Fibroblast of lung (primary cell): ENCODE data around the gene ABCA9. TPM values are rescaled to one million over a fixed set of nuclear protein-coding genes. Genes with fewer than 3 reads are reported as not detected.
A peak's percentile ranks its signal among the peaks of the same experiment; 100 is the strongest.
"Not testable (repeated sequence)": the region's sequence is repeated elsewhere in the genome, so short reads cannot be mapped to it uniquely, and the experiment has no call there.

Experiments
- DNase-seq, 2 donors: peaks; one replicate each; pipeline versions ENCODE4 v3.0.0 to v3.0.0-alpha.2; 2010; ENCODE audit warnings: low read depth in 2 of 2
- H2AFZ ChIP-seq: 2 replicates; pipeline ENCODE4 v1.5.1; 2012; ENCODE audit warnings: low read length, control low read depth, inconsistent platforms
- H3K27ac ChIP-seq: 2 replicates; pipeline ENCODE4 v1.5.1; 2011; ENCODE audit warnings: low read length, control low read depth; ENCODE audit not compliant: insufficient read depth
- H3K27me3 ChIP-seq: 2 replicates; pipeline ENCODE4 v1.5.1; 2011; ENCODE audit warnings: mild to moderate bottlenecking, low read length; ENCODE audit not compliant: control insufficient read depth, insufficient read depth
- H3K36me3 ChIP-seq: 2 replicates; pipeline ENCODE4 v1.5.1; 2011; ENCODE audit warnings: low read length; ENCODE audit not compliant: control insufficient read depth, insufficient read depth
- H3K4me1 ChIP-seq: 2 replicates; pipeline ENCODE4 v1.5.1; 2011; ENCODE audit warnings: low read length; ENCODE audit not compliant: control insufficient read depth, insufficient read depth; ENCODE audit errors: extremely low read depth
- H3K4me2 ChIP-seq: 2 replicates; pipeline ENCODE4 v1.5.1; 2011; ENCODE audit warnings: low read length, control low read depth; ENCODE audit not compliant: insufficient read depth; ENCODE audit errors: extremely low read depth
- H3K4me3 ChIP-seq, 4 experiments: fragments of 200-600 bp in 1 of 4; sonication (generic) in 1 of 4; replicated peaks in 1 of 4; 2 replicates each; pipeline ENCODE4 v1.5.1; 2011 to 2016; ENCODE audit warnings: low read length in 4 of 4, low read depth in 3 of 4, mild to moderate bottlenecking in 3 of 4, control low read depth in 2 of 4, inconsistent platforms in 1 of 4, mixed read lengths in 1 of 4; ENCODE audit not compliant: insufficient read depth in 1 of 4; ENCODE audit errors: control extremely low read depth in 1 of 4
- H3K79me2 ChIP-seq: 2 replicates; pipeline ENCODE4 v1.5.1; 2012; ENCODE audit warnings: mild to moderate bottlenecking, low read length, inconsistent platforms; ENCODE audit not compliant: control insufficient read depth, insufficient read depth
- H3K9ac ChIP-seq: 2 replicates; pipeline ENCODE4 v1.5.1; 2011; ENCODE audit warnings: mild to moderate bottlenecking, low read length, control low read depth; ENCODE audit not compliant: insufficient read depth
- H3K9me3 ChIP-seq: 2 replicates; pipeline ENCODE4 v1.5.1; 2012; ENCODE audit warnings: low read depth, low read length; ENCODE audit not compliant: control insufficient read depth, insufficient read depth
- H4K20me1 ChIP-seq: 2 replicates; pipeline ENCODE4 v1.5.1; 2011; ENCODE audit warnings: low read length; ENCODE audit not compliant: control insufficient read depth, insufficient read depth; ENCODE audit errors: extremely low read depth
- CTCF ChIP-seq, 2 donors: IDR thresholded peaks in 1 of 2; conservative IDR thresholded peaks in 1 of 2; 1 replicate in 1 of 2; 2 replicates in 1 of 2; pipeline ENCODE4 v1.5.1; 2011 to 2012; ENCODE audit warnings: low read length in 2 of 2, control low read depth in 1 of 2, inconsistent platforms in 1 of 2, low read depth in 1 of 2, mild to moderate bottlenecking in 1 of 2
- EZH2 ChIP-seq: IDR thresholded peaks from 2 replicates; pipeline ENCODE4 v1.5.1; 2012; ENCODE audit warnings: low read length, control low read depth, mild to moderate bottlenecking; ENCODE audit errors: missing control alignments
- polyA plus RNA-seq, 2 donors: library from polyadenylated mRNA; depleted of rRNA in 1 of 2; stranded (reverse) in 1 of 2; unstranded in 1 of 2; fragments of >200 nt; gene quantifications; 2 replicates each; pipeline ENCODE4 v1.2.1, GENCODE V29; 2011 to 2012; ENCODE audit warnings: missing spikeins in 1 of 2
- total RNA-seq: library from RNA; depleted of rRNA; stranded (reverse); fragments of >200 nt; gene quantifications from 2 replicates; pipeline ENCODE4 v1.2.1, GENCODE V29; 2014

Gene ABCA9
- total and polyA plus RNA-seq, 2 donors (not counting 1 experiment from before 2014, with no cell fraction given) = 1.6 to 3.1 TPM

- Histone ChIP-seq H3K9me3 (no peaks in the 10 kb centered on the region), H3K4me2 (no peak overlapping the region), H3K36me3 (no peaks in the 10 kb centered on the region), H3K27me3 (no peaks in the 10 kb centered on the region), H4K20me1 (no peaks in the 10 kb centered on the region), H2AFZ (no peak overlapping the region), H3K27ac (no peak overlapping the region), H3K79me2 (no peaks in the 10 kb centered on the region), H3K9ac (no peak overlapping the region), H3K4me1 (no peaks in the 10 kb centered on the region), H3K4me3 (no peak overlapping the region)
- TF ChIP-seq CTCF (conservative IDR thresholded peaks at IDR 0.05 in 1 of 2, IDR thresholded peaks at IDR 0.05 in 1 of 2; ENCODE audit: low read depth in 1 of 2, low read length in 2 of 2) (no peak), EZH2 (no peak)
- no peak for DNase-seq
These were observed 18.1 kb upstream of the ABCA9 start for GRCh38 chr17:69078864-69079263.

- Histone ChIP-seq H3K27ac (no peak overlapping the region), H3K4me2 (no peak overlapping the region), H3K9ac (no peak overlapping the region), H3K36me3 (no peaks in the 10 kb centered on the region), H3K27me3 (no peaks in the 10 kb centered on the region), H3K79me2 (no peaks in the 10 kb centered on the region), H3K9me3 (no peaks in the 10 kb centered on the region), H2AFZ (no peak overlapping the region), H4K20me1 (no peaks in the 10 kb centered on the region), H3K4me1 (no peaks in the 10 kb centered on the region), H3K4me3 (no peak overlapping the region)
- peak in 1 of 2 donors; percentile 42 for DNase-seq
- no peak for TF ChIP-seq CTCF (conservative IDR thresholded peaks at IDR 0.05 in 1 of 2, IDR thresholded peaks at IDR 0.05 in 1 of 2; ENCODE audit: low read depth in 1 of 2, low read length in 2 of 2)
- TF ChIP-seq EZH2 = no peak
These were observed 15.1 kb upstream of the ABCA9 start for GRCh38 chr17:69075823-69076222.

GRCh38 chr17:69073392-69073791 is 12.7 kb upstream of the ABCA9 start:
- not testable (repeated sequence) for H3K9ac ChIP-seq, H3K27me3 ChIP-seq, H3K4me1 ChIP-seq, H3K9me3 ChIP-seq, H3K4me2 ChIP-seq, H3K4me3 ChIP-seq, DNase-seq, H4K20me1 ChIP-seq, H3K36me3 ChIP-seq, H2AFZ ChIP-seq, H3K79me2 ChIP-seq, H3K27ac ChIP-seq

GRCh38 chr17:69072803-69073256 is 12.1 kb upstream of the ABCA9 start:
- H3K36me3 ChIP-seq, H3K27ac ChIP-seq, H3K4me3 ChIP-seq, H3K9me3 ChIP-seq, H4K20me1 ChIP-seq, H3K9ac ChIP-seq, H3K27me3 ChIP-seq, DNase-seq, H2AFZ ChIP-seq, H3K4me2 ChIP-seq, H3K79me2 ChIP-seq, H3K4me1 ChIP-seq: not testable (repeated sequence)

GRCh38 chr17:69071233-69071586 is 10.5 kb upstream of the ABCA9 start:
- not testable (repeated sequence) for H3K79me2 ChIP-seq, H3K4me2 ChIP-seq, H3K4me1 ChIP-seq, H4K20me1 ChIP-seq, H3K4me3 ChIP-seq, H3K9ac ChIP-seq, H3K27ac ChIP-seq, H2AFZ ChIP-seq, H3K9me3 ChIP-seq, H3K36me3 ChIP-seq, H3K27me3 ChIP-seq, DNase-seq
